ENCODE data around the gene GPR108.

GPR108 gene

GRCh38 chr19:6707011-6707657 lies 30.2 kb downstream of the GPR108 start:
- DNase-seq (ENCODE audit: low read depth) = no peak

DNA sequence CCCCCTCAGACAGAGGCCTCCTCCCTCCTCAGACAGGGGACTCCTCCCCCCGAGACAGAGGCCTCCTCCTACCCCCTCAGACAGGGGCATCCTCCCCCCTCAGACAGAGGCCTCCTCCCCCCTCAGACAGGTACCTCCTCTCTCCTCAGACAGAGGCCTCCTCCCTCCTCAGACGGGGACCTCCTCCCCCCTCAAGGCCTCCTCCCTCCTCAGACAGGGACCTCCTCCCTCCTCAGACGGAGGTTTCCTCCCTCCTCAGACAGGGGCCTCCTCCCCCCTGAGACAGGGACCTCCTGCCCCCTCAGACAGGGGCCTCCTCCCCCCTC lies 30.8 kb downstream of the GPR108 start:
- no peak for DNase-seq (ENCODE audit: low read depth)

GRCh38 chr19:6705931-6706632 lies 31.3 kb downstream of the GPR108 start:
- DNase-seq (ENCODE audit: low read depth) = no peak

GRCh38 chr19:6700586-6701316 lies 36.6 kb downstream of the GPR108 start:
- no peak for DNase-seq (ENCODE audit: low read depth)

- no peak for DNase-seq (ENCODE audit: low read depth)
Observed at GRCh38 chr19:6699935-6700334, 37.4 kb downstream of the GPR108 start.

GRCh38 chr19:6697291-6697690 lies 40.1 kb downstream of the GPR108 start:
- DNase-seq (ENCODE audit: low read depth) = no peak

DNA sequence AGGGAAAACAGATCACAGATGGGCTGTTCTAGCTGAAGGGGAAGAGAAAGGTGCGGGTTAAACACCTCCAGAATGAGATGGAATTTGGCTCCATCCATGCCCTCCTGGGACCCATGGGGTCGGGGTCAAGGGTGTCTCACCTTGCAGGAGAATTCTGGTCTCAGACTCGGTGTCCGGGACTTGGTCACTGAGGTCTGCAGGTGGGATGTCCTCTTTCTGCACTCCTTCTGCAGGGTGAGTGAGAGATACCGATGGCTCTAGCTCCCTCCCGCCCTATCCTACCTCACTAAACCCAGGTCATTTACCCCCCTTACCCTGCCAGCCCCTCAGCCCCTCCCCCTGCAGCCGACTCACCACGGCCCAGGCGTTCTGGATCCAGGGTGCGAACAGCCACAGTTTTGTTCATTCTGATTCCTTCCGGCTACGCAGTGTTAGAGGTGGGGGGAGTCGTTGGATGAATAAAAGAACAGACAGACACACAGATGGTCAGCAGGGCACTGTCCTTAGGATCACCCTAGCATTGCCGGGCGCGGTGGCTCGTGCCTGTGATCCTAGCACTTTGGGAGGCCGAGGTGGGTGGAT lies 41.0 kb downstream of the GPR108 start:
- DNase-seq (ENCODE audit: low read depth) = no peak

DNA sequence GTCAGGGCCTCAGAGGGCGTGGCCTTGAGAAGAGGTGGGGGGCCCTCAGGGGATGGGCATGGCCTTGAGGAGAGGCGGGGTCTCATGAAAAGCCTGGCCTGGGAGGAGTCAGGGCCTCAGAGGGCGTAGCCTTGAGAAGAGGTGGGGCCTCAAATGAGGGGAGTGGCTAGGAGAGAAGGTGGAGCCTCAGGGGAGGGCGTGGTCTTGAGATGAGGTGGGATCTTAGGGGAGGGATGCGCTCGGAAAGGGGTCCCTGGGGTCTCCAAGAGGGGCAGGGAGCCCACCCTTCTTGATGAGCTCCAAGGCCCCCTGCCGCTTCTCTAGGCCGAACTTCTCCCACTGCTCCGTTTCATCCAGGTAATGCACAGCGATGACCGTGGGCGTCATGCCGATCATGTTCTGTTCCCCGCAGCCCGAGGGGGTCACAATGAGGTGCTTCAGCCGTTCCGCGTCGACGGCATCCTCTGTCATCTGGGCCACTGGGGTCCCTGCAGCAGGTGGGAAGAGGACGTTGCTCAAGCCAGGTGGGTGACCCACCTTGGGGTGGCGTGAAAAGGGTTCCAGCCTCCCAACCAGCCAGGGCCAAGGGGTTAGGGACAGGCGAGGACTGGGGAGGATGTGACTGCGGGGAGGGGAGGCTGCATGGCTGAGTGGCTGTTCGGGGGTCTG lies 43.1 kb downstream of the GPR108 start:
- no peak for DNase-seq (ENCODE audit: low read depth)

DNA sequence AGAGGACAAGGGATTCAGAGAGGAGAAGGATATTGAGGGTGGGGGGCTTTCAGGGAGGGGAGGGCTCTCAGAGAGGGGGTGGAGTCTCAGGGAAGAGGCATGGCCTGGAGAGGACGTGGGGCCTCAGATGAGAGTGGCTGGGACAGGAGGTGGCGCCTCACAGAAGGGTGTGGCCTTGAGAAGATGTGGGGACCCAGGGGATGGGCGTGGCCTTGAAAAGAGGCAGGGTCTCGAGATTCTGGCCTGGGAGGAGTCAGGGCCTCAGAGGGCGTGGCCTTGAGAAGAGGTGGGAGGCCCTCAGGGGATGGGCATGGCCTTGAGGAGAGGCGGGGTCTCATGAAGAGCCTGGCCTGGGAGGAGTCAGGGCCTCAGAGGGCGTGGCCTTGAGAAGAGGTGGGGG lies 43.7 kb downstream of the GPR108 start:
- DNase-seq (ENCODE audit: low read depth) = no peak

DNA sequence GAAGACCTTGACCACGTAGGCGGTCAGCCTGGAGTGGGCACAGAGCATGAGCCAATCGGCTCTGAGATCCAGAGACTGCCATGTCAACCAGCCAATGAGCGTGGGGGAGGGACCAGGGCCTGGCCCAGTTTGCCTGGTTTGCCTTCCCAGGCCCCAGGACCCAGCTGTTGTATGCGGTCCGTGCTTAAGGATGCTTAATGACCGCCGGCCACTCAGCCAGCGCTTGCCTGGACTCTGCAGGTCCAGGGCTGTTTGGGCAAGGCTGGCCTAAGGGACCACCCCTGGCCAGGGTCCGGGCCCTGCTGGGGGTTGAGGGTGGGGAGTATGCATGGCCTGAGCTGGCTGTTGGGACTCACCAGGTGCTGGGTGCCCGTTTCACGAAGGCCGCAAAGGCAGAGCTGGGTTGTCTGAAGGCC lies 44.3 kb downstream of the GPR108 start:
- DNase-seq (ENCODE audit: low read depth) = no peak

DNA sequence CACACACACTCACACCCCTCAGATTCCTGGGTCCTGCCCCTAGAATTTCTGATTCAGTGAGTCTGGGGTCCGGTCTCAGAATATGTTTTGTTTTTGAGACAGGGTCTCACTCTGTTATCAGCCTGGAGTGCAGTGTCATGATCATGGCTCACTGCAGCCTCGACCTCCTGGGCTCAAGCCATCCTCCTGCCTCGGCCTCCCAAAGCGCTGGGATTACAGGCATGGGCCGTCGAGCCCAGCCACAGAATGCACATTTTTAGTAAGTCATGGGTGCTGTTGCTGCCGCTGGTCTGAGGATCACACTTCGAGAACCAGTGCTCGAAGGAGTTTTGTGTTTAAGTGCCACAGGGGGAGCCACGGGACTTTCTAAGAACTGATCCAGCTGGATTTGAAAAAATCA lies 45.4 kb downstream of the GPR108 start:
- no peak for DNase-seq (ENCODE audit: low read depth)

- DNase-seq (ENCODE audit: low read depth) = no peak
Observed at GRCh38 chr19:6691342-6691741, 46.0 kb downstream of the GPR108 start.

DNA sequence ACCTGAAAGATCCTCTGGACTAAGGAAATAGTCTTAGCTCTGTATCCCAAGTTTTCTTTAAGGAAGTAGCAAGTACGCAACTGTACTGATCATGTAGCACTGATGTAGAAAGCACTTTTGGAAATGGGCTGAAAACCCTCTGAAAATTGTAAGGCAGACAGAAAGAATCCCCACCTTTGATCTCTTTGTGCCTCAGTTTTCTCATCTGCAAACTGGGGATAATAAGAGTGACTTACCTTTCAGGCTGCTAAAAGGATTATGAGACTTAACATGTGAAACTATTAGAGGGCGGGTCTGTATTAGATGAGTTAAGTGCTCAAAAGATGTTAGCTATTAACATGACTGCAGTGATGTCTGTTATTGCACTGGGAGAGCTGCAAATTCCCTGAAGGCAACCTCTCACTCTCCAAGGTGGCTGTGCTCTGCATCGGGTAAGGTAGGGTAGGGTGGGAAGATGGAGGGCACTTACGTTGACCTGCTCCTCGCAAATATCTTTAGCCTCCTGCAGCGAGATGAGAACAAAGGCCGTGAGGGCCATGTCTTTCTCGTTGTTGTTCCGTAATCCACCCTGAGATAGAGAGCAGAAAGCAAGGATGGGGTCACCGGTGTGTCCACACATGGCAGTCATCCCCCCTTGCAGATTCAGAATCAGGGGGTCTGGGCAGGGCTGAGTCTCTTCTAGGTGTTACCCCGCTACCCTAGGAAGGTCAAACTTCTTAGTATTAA lies 47.1 kb downstream of the GPR108 start:
- no peak for DNase-seq (ENCODE audit: low read depth)

- no peak for DNase-seq (ENCODE audit: low read depth)
Observed at GRCh38 chr19:6687114-6687513, 50.3 kb downstream of the GPR108 start.

DNA sequence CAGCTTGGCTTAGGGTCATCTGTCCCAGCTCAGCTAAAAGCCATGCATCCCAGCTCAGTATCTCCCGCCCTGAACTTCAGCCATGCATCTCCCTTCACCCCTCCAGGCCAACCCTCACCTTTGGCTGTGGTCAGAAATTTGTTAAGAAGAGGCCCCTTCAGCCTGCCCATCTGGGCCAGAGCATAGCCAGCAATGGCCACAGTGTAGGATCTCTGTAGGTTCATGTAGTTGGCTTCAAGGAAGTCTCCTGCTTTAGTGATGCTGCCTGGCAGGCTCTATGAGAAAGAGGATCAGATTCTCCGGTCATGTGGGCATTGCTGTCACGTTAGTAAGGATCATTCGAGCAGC lies 50.8 kb downstream of the GPR108 start:
- DNase-seq (ENCODE audit: low read depth) = no peak

DNA sequence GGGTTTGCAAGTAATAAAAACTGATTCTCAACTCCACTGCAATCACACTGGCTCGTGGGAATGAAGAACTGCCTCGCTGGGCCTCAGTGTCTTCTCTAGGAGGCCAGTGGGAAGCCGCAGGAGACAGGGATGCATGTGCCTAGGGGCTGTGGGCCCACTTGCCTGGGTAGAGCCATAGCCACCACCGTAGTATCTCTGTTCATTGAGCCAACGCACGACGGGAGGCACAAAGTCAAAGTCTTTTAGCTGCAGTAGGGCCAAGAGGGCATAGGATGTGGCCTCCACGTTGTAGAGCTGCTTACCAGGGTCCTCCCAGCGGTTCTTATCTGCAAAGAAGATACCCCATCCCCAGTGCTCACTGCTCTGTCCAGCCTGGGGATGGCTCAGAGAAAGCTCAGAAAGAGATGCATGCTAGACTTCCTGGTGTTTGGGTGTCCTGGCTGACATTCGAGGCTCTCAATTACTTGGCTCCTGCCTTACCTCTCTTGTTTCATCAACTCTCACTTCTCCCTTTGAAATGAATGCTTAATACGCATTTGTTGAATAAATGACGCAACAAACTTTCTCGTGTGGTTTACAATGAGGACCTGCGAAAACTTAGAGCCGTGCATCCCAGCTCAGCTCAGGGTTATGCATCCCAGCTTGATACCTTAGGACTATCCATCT lies 51.3 kb downstream of the GPR108 start:
- no peak for DNase-seq (ENCODE audit: low read depth)

DNA sequence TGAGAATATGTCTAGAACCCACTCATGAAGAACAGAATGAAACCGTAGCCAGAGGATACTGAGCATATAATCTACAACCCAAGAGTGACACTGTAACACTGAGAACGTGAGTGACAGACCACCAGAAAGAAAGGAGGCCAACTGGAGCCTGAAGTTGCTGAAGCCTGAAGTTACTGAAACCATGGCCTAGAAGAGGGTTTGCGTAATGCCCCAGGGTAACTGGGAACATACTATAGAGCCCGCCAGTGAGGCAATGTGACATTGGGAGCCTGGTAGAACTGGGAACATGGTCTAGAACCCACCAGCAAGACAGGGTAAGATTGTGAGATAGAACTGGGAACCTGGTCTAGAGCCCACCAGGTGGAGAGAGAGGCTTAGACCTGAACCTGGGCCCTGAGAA lies 51.9 kb downstream of the GPR108 start:
- DNase-seq (ENCODE audit: low read depth) = no peak

- DNase-seq (ENCODE audit: low read depth) = no peak
Observed at GRCh38 chr19:6683971-6684370, 53.4 kb downstream of the GPR108 start.

DNA sequence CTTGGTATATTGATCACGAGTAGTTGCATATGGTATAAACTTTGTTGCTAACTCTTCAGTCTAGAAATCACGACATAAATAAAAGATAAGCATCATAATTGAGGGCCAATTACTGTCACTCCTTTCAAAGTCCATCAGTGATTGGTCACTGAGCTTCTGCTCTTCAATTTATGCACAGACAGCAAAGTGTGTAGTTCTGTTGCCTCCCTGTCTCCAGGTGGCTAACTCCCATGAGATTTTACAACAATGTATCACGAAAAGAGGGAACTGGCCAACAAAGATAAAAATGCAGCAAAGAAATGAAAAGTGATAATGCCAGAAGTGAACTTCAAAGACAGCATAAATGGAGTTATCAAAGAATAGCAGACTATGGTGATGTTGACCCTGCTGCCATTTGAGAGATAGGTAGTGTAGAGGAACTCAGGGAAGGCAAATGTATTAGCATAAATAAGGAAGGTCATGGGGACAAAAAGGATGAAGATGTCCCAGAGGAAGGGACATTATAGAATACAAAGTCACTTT lies 54.7 kb downstream of the GPR108 start:
- DNase-seq (ENCODE audit: low read depth) = no peak

GRCh38 chr19:6680141-6680540 lies 57.2 kb downstream of the GPR108 start:
- DNase-seq (ENCODE audit: low read depth) = no peak

Measured in T-helper 22 cell (primary cell).